GM12878 (cell line): ENCODE results near the gene SLC35A2. TPM values are rescaled to one million over a fixed set of nuclear protein-coding genes. Genes with fewer than 3 reads are reported as not detected.

Experiments used
- ATAC-seq: fragments of 200-7000 bp; cut with Tn5 transposase; 3 replicates; pipeline ENCODE4 v1.9.1; 2020; ENCODE audit warnings: mild to moderate bottlenecking, moderate library complexity
- BruUV-seq: library from RNA; stranded (reverse); fragments of 400-500 nt; replicated peaks from 2 replicates; lab custom pipeline; 2021; lab: Mats Ljungman, UMichigan
- CTCF ChIA-PET: fragments of 300-600 bp; sonication (Branson Sonifier 250); formaldehyde crosslinking; extraction: SDS; loops from one replicate; lab custom pipeline; 2021; ENCODE audit warnings: inconsistent platforms; lab: Yijun Ruan, JAX
- POLR2A ChIA-PET: fragments of 350-600 bp; formaldehyde crosslinking; extraction: SDS; loops from one replicate; lab custom pipeline; 2021; ENCODE audit warnings: inconsistent platforms; lab: Charles Lee
- RAD21 ChIA-PET: fragments of 300-600 bp; sonication (Branson Sonifier 250); formaldehyde crosslinking; loops from one replicate; lab custom pipeline; 2023; ENCODE audit warnings: antibody characterized with exemption; ENCODE audit not compliant: unreplicated experiment; lab: Charles Lee
- SMC1A ChIA-PET: fragments of 300-600 bp; sonication (Branson Sonifier 250); formaldehyde crosslinking; loops from one replicate; lab custom pipeline; 2023; ENCODE audit not compliant: unreplicated experiment, uncharacterized antibody; lab: Charles Lee
- DNase-seq: peaks from one replicate; pipeline ENCODE4 v3.0.0-alpha.2; 2011; ENCODE audit warnings: low read depth, low spot score
- FAIRE-seq: peaks from 3 replicates; lab custom pipeline; 2011; peaks lifted over from hg19 to GRCh38; lab: Jason Lieb, UNC
- H2AFZ ChIP-seq: 2 replicates; pipeline ENCODE4 v1.6.0; 2011; ENCODE audit warnings: low read depth, low read length, control low read depth; ENCODE audit not compliant: control insufficient read depth
- H3K27ac ChIP-seq: 2 replicates; pipeline ENCODE4 v1.5.1; 2011; ENCODE audit warnings: control low read depth; ENCODE audit not compliant: control insufficient read depth, insufficient read depth
- H3K27me3 ChIP-seq, 2 experiments: replicated peaks in 1 of 2; 2 replicates each; pipeline versions ENCODE4 v1.6.0 to v1.6.1; 2011; ENCODE audit warnings: low read length in 1 of 2; ENCODE audit not compliant: control insufficient read depth in 2 of 2, insufficient read depth in 2 of 2
- H3K36me3 ChIP-seq, 2 experiments: 2 replicates each; pipeline ENCODE4 v1.5.1; 2011; ENCODE audit warnings: low read length in 1 of 2; ENCODE audit not compliant: control insufficient read depth in 2 of 2, insufficient read depth in 2 of 2
- H3K4me1 ChIP-seq: 2 replicates; pipeline ENCODE4 v1.6.1; 2011; ENCODE audit warnings: mild to moderate bottlenecking, low read length, moderate library complexity, mixed read lengths; ENCODE audit not compliant: control insufficient read depth, insufficient read depth
- H3K4me2 ChIP-seq: 2 replicates; pipeline ENCODE4 v1.6.0; 2011; ENCODE audit warnings: control low read depth; ENCODE audit not compliant: control insufficient read depth, insufficient read depth
- H3K4me3 ChIP-seq: fragments of 200-600 bp; sonication (generic); 2 replicates; pipeline ENCODE4 v1.5.1; 2016
- H3K79me2 ChIP-seq: 2 replicates; pipeline ENCODE4 v1.6.0; 2011; ENCODE audit warnings: low read length; ENCODE audit not compliant: control insufficient read depth, insufficient read depth
- H3K9ac ChIP-seq: 2 replicates; pipeline ENCODE4 v1.8.0; 2011; ENCODE audit warnings: low read length, control low read depth, mixed read lengths; ENCODE audit not compliant: control insufficient read depth, insufficient read depth
- H3K9me3 ChIP-seq: replicated peaks from 3 replicates; pipeline ENCODE4 v1.5.1; 2011; ENCODE audit warnings: mild to moderate bottlenecking, low read length; ENCODE audit not compliant: control insufficient read depth, insufficient read depth
- H4K20me1 ChIP-seq: 2 replicates; pipeline ENCODE4 v1.6.0; 2011; ENCODE audit not compliant: control insufficient read depth, insufficient read depth
- CHD4 ChIP-seq: fragments of 200-600 bp; sonication (generic); IDR thresholded peaks from 2 replicates; pipeline ENCODE4 v1.6.1; 2016; ENCODE audit warnings: mild to moderate bottlenecking
- CREB1 ChIP-seq: IDR thresholded peaks from 2 replicates; pipeline ENCODE4 v1.6.1; 2012; ENCODE audit warnings: low read depth, mild to moderate bottlenecking, inconsistent platforms
- DPF2 ChIP-seq: fragments of 450-650 bp; IDR thresholded peaks from 2 replicates; pipeline ENCODE4 v1.6.1; 2017; ENCODE audit warnings: mild to moderate bottlenecking
- E4F1 ChIP-seq: fragments of 450-650 bp; IDR thresholded peaks from 2 replicates; pipeline ENCODE4 v1.6.1; 2018; ENCODE audit warnings: borderline replicate concordance, mild to moderate bottlenecking; ENCODE audit not compliant: partially characterized antibody
- HDGF ChIP-seq: fragments of 450-650 bp; IDR thresholded peaks from 2 replicates; pipeline ENCODE4 v1.6.1; 2016; ENCODE audit warnings: antibody characterized with exemption
- IRF3 ChIP-seq: fragments of 450-650 bp; IDR thresholded peaks from 2 replicates; pipeline ENCODE4 v1.6.1; 2014; ENCODE audit warnings: mild to moderate bottlenecking
- JUND ChIP-seq: IDR thresholded peaks from 2 replicates; pipeline ENCODE4 v1.6.1; 2012; ENCODE audit warnings: low read depth, mild to moderate bottlenecking, low read length, improper control_type of control experiment, moderate library complexity
- MTA2 ChIP-seq: fragments of 450-650 bp; IDR thresholded peaks from 2 replicates; pipeline ENCODE4 v1.6.1; 2016; ENCODE audit warnings: low read depth, mild to moderate bottlenecking, moderate library complexity
- POLR2A ChIP-seq: IDR thresholded peaks from 2 replicates; pipeline ENCODE4 v1.6.1; 2011; ENCODE audit warnings: low read depth, mild to moderate bottlenecking, low read length
- RAD21 ChIP-seq: IDR thresholded peaks from 2 replicates; pipeline ENCODE4 v1.6.1; 2011; ENCODE audit warnings: mild to moderate bottlenecking, low read depth, low read length, moderate library complexity; ENCODE audit not compliant: insufficient read depth
- TAF1 ChIP-seq: IDR thresholded peaks from 2 replicates; pipeline ENCODE4 v1.6.1; 2011; ENCODE audit warnings: mild to moderate bottlenecking, low read depth, low read length, borderline replicate concordance
- TBL1XR1 ChIP-seq: IDR thresholded peaks from 2 replicates; pipeline ENCODE4 v1.6.1; 2012; ENCODE audit warnings: low read depth, low read length, improper control_type of control experiment
- ZBED1 ChIP-seq: IDR thresholded peaks from 2 replicates; pipeline ENCODE4 v1.6.1; 2016; ENCODE audit warnings: borderline replicate concordance
- WGBS: methylation state at CpG from one replicate; pipeline ENCODE4 v1.1.6; 2016; ENCODE audit warnings: low lambda C conversion rate; ENCODE audit not compliant: insufficient replicate concordance, insufficient coverage; ENCODE audit errors: missing lambda C conversion rate; 5-methylcytosine and 5-hydroxymethylcytosine counted together
- in situ Hi-C: fragments of 300-500 bp; cut with MboI; formaldehyde crosslinking; loops from 9 replicates; pipeline ENCODE4 v1.14.3; 2018; ENCODE audit warnings: mixed read lengths
- intact Hi-C: fragments of 100-400 bp; cut with micrococcal nuclease; formaldehyde crosslinking; loops from one replicate; pipeline ENCODE4 v1.14.2; 2022; ENCODE audit not compliant: unreplicated experiment
- polyA plus RNA-seq, 11 experiments: library from polyadenylated mRNA; depleted of rRNA in 4 of 11; unstranded in 6 of 11; stranded (reverse) in 5 of 11; fragments of >200 nt; fragmentation: Nextera tagmentation in 4 of 11; fragmentation: Illumina TruSeq in 1 of 11; extraction: Ambion mirVana in 4 of 11; extraction: Trizol in 1 of 11; gene quantifications; 1 replicate in 1 of 11; 2 replicates in 10 of 11; pipeline versions ENCODE4 v1.2.1 to v1.2.3, GENCODE V29; 2011 to 2016; ENCODE audit warnings: inconsistent platforms in 2 of 11, missing spikeins in 2 of 11, low read depth in 1 of 11
- total RNA-seq, 4 experiments: library from RNA; depleted of rRNA in 3 of 4; stranded (reverse); fragments of >200 nt in 3 of 4; fragmentation: Illumina TruSeq in 1 of 4; extraction: Trizol in 1 of 4; gene quantifications; 2 replicates each; pipeline versions ENCODE4 v1.2.1 to v1.2.3, GENCODE V29; 2013 to 2021
- TF ChIP-seq, protein P1 (sequence below): IDR thresholded peaks from 2 replicates; pipeline ENCODE4 v1.6.1; 2012; ENCODE audit warnings: low read depth, low read length, improper control_type of control experiment
- TF ChIP-seq, protein P2 (sequence below): IDR thresholded peaks from 2 replicates; pipeline ENCODE4 v1.6.1; 2012; ENCODE audit warnings: mild to moderate bottlenecking, low read depth, low read length

Gene SLC35A2
- total and polyA plus RNA-seq, 10 of the 15 experiments (the other 5 are each of a cell fraction or from before 2014, with no cell fraction given) = 2.1 to 27.4 (median 14.9) TPM

GRCh38 chrX:48897625-48898306, 13.7 kb downstream of the SLC35A2 start, which contains the start of the genes PQBP1 and TIMM17B:
PQBP1 (plus strand) TSS chrX:48897930; CDS start chrX:48898510, 580 bp downstream.
TIMM17B (minus strand) TSS chrX:48897768; CDS start chrX:48897749, 19 bp downstream.
- no TSS peak for BruUV-seq
- peak within 1 kb of the TSS; percentile 84 for H2AFZ ChIP-seq
- H3K79me2 ChIP-seq = peaks cover 22% of the 10 kb centered on the region
- DNase-seq (peak; percentile 92), ATAC-seq (peak; percentile 94), FAIRE-seq (peak; percentile 90)
- SMC1A ChIA-PET = interaction anchor here (1.0 to 2.7 kb wide), 5 partner anchors 18 to 249 kb away, joined by 3 to 8 read pairs (median 5); no protein-coding TSS in a partner anchor
- intact Hi-C loops (loop anchor here (5.0 to 10.0 kb wide), 2 partner anchors 145 to 423 kb away; partner anchors contain the start of genes FTSJ1, SLC38A5 and TFE3), in situ Hi-C loops (no loop called here)
- no peaks in the 10 kb centered on the region for H3K4me1 ChIP-seq
- RAD21 ChIA-PET = interaction anchor here (0.8 to 3.5 kb wide), 9 partner anchors 14 to 249 kb away, joined by 3 to 15 read pairs (median 5); partner anchors contain the start of genes HDAC6, KCND1 and SLC35A2
- POLR2A ChIA-PET = interaction anchor here (0.5 to 2.1 kb wide), 12 partner anchors 14 to 329 kb away, joined by 3 to 15 read pairs (median 4); partner anchors contain the start of genes GRIPAP1, HDAC6, SLC35A2 and TFE3
- peaks cover 0 to 3% of the 10 kb centered on the region in 2 experiments; a peak in 2 of 4 replicates for H3K36me3 ChIP-seq
- H3K9me3 ChIP-seq = no peaks in the 10 kb centered on the region; the same call in 2 of the 3 replicates
- H3K4me2 ChIP-seq = peak within 1 kb of the TSS; percentile 71
- peak within 1 kb of the TSS; percentile 93 for H3K9ac ChIP-seq
- H3K4me3 ChIP-seq = peak within 1 kb of the TSS; percentile 77
- H4K20me1 ChIP-seq = no peaks in the 10 kb centered on the region
- CTCF ChIA-PET = interaction anchor here (0.6 to 1.2 kb wide), 5 partner anchors 12 to 48 kb away, joined by 3 to 7 read pairs (median 3); no protein-coding TSS in a partner anchor
- WGBS = 35% methylated on average over 47 of the region's 49 CpGs
- H3K27me3 ChIP-seq = no peaks in the 10 kb centered on the region
- peak within 1 kb of the TSS; percentile 93 for H3K27ac ChIP-seq
- TF ChIP-seq JUND = peak; percentile 95
- TF ChIP-seq RAD21 = no peak
- TF ChIP-seq POLR2A = peak; percentile 86
- 0 out of 2 replicates have a peak, but pooled peaks have one; percentile 39 for TF ChIP-seq IRF3
- peak; percentile 51 for TF ChIP-seq E4F1
- TF ChIP-seq, protein P1, sequence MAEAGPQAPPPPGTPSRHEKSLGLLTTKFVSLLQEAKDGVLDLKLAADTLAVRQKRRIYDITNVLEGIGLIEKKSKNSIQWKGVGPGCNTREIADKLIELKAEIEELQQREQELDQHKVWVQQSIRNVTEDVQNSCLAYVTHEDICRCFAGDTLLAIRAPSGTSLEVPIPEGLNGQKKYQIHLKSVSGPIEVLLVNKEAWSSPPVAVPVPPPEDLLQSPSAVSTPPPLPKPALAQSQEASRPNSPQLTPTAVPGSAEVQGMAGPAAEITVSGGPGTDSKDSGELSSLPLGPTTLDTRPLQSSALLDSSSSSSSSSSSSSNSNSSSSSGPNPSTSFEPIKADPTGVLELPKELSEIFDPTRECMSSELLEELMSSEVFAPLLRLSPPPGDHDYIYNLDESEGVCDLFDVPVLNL = no peak
- TF ChIP-seq MTA2 = no peak
- TF ChIP-seq TBL1XR1 = no peak
- no peak for TF ChIP-seq DPF2
- no peak for TF ChIP-seq HDGF
- TF ChIP-seq TAF1 = peak; percentile 44; the same call in 1 of the 2 replicates
- TF ChIP-seq CHD4 = no peak
- TF ChIP-seq ZBED1 = 0 out of 2 replicates have a peak, but pooled peaks have one; percentile 46
- TF ChIP-seq, protein P2, sequence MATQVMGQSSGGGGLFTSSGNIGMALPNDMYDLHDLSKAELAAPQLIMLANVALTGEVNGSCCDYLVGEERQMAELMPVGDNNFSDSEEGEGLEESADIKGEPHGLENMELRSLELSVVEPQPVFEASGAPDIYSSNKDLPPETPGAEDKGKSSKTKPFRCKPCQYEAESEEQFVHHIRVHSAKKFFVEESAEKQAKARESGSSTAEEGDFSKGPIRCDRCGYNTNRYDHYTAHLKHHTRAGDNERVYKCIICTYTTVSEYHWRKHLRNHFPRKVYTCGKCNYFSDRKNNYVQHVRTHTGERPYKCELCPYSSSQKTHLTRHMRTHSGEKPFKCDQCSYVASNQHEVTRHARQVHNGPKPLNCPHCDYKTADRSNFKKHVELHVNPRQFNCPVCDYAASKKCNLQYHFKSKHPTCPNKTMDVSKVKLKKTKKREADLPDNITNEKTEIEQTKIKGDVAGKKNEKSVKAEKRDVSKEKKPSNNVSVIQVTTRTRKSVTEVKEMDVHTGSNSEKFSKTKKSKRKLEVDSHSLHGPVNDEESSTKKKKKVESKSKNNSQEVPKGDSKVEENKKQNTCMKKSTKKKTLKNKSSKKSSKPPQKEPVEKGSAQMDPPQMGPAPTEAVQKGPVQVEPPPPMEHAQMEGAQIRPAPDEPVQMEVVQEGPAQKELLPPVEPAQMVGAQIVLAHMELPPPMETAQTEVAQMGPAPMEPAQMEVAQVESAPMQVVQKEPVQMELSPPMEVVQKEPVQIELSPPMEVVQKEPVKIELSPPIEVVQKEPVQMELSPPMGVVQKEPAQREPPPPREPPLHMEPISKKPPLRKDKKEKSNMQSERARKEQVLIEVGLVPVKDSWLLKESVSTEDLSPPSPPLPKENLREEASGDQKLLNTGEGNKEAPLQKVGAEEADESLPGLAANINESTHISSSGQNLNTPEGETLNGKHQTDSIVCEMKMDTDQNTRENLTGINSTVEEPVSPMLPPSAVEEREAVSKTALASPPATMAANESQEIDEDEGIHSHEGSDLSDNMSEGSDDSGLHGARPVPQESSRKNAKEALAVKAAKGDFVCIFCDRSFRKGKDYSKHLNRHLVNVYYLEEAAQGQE = no peak
- TF ChIP-seq CREB1 = peak; percentile 87
